HepG2 (cell line): Measurements from ENCODE around the gene MGMT. TPM values are rescaled to one million over a fixed set of nuclear protein-coding genes. Genes with fewer than 3 reads are reported as not detected.

ENCODE experiments used
- polyA plus RNA-seq, 8 experiments: library from polyadenylated mRNA; depleted of rRNA in 3 of 8; stranded (reverse) in 7 of 8; unstranded in 1 of 8; fragments of >200 nt; fragmentation: Illumina TruSeq in 4 of 8; extraction: Trizol in 4 of 8; gene quantifications; 2 replicates each; pipeline versions ENCODE4 v1.2.1 to v1.2.3, GENCODE V29; 2011 to 2016; ENCODE audit warnings: low read depth in 4 of 8, missing spikeins in 1 of 8, mixed read lengths in 1 of 8; ENCODE audit not compliant: insufficient read depth in 1 of 8
- total RNA-seq, 5 experiments: library from RNA; depleted of rRNA; stranded (reverse); fragments of >200 nt; fragmentation: Illumina TruSeq; extraction: Trizol; gene quantifications; 2 replicates each; pipeline ENCODE4 v1.2.3, GENCODE V29; 2016; ENCODE audit warnings: low read depth in 1 of 5
- TF ChIP-seq, protein P1 (sequence below), 2 experiments: fragments of 450-650 bp in 1 of 2; sonication (generic) in 1 of 2; formaldehyde crosslinking in 1 of 2; IDR thresholded peaks; 2 replicates each; pipeline versions ENCODE4 v1.6.1 to v1.8.0; 2016 to 2022; ENCODE audit warnings: antibody characterized with exemption in 1 of 2, mild to moderate bottlenecking in 1 of 2, missing genetic modification reagents in 1 of 2
- TF ChIP-seq, protein P2 (sequence below): sonication (generic); formaldehyde crosslinking; IDR thresholded peaks from 2 replicates; pipeline ENCODE4 v1.8.0; 2022; ENCODE audit warnings: low read depth, missing genetic modification reagents

Gene MGMT
- total and polyA plus RNA-seq, 2 of the 13 experiments (the other 11 are each of a cell fraction or from before 2014, with no cell fraction given) = 12.0 to 19.5 TPM

DNA sequence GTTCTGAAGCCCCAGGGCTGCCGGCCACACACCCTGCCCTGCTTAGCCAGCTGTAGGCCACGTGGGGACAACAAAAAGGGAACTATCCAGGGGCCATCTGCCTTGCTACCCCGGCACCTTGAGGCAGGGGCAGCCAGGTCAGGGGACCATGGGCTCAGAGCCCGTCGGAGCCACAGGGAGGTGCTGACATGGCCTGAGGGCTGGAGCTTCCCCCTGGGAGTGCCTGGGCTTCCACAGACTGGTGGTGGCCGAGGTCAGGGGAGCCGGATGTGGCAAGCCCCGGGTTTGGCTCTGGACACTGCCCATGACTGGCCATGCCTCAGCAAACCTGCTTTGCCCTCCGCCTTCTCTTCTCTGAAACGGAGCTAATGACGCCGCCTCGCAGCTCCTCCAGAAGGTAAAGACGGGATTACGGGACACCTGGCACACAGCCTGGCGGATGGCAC lies 318.5 kb downstream of the MGMT start (continued):
- TF ChIP-seq, protein P1, sequence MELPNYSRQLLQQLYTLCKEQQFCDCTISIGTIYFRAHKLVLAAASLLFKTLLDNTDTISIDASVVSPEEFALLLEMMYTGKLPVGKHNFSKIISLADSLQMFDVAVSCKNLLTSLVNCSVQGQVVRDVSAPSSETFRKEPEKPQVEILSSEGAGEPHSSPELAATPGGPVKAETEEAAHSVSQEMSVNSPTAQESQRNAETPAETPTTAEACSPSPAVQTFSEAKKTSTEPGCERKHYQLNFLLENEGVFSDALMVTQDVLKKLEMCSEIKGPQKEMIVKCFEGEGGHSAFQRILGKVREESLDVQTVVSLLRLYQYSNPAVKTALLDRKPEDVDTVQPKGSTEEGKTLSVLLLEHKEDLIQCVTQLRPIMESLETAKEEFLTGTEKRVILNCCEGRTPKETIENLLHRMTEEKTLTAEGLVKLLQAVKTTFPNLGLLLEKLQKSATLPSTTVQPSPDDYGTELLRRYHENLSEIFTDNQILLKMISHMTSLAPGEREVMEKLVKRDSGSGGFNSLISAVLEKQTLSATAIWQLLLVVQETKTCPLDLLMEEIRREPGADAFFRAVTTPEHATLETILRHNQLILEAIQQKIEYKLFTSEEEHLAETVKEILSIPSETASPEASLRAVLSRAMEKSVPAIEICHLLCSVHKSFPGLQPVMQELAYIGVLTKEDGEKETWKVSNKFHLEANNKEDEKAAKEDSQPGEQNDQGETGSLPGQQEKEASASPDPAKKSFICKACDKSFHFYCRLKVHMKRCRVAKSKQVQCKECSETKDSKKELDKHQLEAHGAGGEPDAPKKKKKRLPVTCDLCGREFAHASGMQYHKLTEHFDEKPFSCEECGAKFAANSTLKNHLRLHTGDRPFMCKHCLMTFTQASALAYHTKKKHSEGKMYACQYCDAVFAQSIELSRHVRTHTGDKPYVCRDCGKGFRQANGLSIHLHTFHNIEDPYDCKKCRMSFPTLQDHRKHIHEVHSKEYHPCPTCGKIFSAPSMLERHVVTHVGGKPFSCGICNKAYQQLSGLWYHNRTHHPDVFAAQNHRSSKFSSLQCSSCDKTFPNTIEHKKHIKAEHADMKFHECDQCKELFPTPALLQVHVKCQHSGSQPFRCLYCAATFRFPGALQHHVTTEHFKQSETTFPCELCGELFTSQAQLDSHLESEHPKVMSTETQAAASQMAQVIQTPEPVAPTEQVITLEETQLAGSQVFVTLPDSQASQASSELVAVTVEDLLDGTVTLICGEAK (IDR thresholded peaks at IDR 0.05) = no peak
- TF ChIP-seq, protein P1 (CRISPR knock-in tag; IDR thresholded peaks at IDR 0.05) = no peak
- TF ChIP-seq, protein P2, sequence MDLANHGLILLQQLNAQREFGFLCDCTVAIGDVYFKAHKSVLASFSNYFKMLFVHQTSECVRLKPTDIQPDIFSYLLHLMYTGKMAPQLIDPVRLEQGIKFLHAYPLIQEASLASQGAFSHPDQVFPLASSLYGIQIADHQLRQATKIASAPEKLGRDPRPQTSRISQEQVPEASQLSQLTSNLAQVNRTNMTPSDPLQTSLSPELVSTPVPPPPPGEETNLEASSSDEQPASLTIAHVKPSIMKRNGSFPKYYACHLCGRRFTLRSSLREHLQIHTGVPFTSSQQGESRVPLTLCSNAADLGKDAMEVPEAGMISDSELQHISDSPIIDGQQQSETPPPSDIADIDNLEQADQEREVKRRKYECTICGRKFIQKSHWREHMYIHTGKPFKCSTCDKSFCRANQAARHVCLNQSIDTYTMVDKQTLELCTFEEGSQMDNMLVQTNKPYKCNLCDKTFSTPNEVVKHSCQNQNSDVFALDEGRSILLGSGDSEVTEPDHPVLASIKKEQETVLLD = no peak
